NCI-H2196 treated with DMSO at 0.1 percent for 48 hours (cell line): ENCODE results near the gene RPS6KB1.
A peak's percentile ranks its signal among the peaks of the same experiment; 100 is the strongest.
"Not testable (repeated sequence)": the region's sequence is repeated elsewhere in the genome, so short reads cannot be mapped to it uniquely, and the experiment has no call there.

ENCODE experiments used
- DNase-seq: peaks from one replicate; lab custom pipeline; 2025; ENCODE audit not compliant: unreplicated experiment; lab: John Stamatoyannopoulos, UW

Gene RPS6KB1

GRCh38 chr17:59892924-59893675 is at the start of gene RPS6KB1, which contains the start of gene TUBD1:
Gene RPS6KB1, plus strand, starts transcription at chr17:59893121. Its CDS starts 64 bp downstream, at chr17:59893185.
Gene TUBD1, minus strand, starts transcription at chr17:59892943. Its CDS starts 1,941 bp downstream, at chr17:59891002.
- peak; percentile 99 for DNase-seq

DNA sequence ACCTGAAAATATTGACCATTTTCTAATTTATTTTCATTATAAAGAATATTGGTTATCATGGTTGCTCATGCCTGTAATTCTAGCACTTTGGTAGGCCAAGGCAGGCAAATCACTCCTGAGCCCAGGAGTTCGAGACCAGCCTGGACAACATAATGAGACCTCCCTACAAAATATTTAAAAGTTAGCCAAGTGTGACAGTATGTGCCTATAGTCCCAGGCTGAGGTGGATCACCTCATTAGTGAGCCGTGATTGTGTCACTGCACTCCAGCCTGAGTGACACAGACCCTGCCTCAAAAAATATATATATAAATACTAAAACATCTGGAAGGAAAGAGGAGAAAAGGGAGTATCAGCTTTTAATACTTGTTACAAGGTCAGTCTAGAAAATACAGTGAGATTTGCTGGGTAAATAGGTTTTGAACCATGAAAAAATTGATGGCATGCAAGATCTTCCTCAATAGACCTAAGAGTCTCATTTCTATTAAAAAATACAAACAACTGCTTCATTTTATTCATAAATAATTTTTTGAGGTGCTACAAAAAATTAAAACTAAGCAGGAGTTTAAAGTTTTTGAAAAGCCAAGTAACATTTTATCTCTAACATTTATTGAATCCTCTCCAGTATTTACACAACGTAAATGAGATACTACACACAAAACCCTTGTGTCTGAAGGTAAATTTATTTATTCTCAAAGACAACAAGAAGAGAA is 47.9 kb upstream of the RPS6KB1 start:
- DNase-seq: no peak

- peak; percentile 91 for DNase-seq
Measured at GRCh38 chr17:59845595-59846393, 47.1 kb upstream of the RPS6KB1 start.

GRCh38 chr17:59846394-59847165 is 46.3 kb upstream of the RPS6KB1 start:
- DNase-seq: peak; percentile 86

GRCh38 chr17:59848385-59848668 is 44.6 kb upstream of the RPS6KB1 start:
- no peak for DNase-seq

DNA sequence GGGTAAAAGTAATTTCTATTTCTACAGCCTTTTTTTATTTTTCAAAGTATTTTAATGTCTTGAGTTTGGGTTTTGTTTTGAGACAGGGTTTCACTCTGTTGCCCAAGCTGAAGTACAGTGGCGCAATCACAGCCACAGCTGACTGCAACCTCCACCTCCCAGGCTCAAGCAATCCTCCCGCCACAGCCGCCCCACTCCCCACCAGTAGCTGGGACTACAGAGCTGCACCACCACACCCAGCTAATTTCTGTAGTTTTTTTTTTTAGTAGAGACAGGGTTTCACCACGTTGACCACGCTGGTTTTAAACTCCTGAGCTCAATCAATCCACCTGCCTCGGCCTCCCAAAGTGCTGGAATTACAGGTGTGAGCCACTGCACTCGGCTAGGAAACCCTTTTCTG is 44.1 kb upstream of the RPS6KB1 start:
- DNase-seq: no peak

- DNase-seq: not testable (repeated sequence)
Measured at GRCh38 chr17:59850311-59850710, 42.6 kb upstream of the RPS6KB1 start.

DNA sequence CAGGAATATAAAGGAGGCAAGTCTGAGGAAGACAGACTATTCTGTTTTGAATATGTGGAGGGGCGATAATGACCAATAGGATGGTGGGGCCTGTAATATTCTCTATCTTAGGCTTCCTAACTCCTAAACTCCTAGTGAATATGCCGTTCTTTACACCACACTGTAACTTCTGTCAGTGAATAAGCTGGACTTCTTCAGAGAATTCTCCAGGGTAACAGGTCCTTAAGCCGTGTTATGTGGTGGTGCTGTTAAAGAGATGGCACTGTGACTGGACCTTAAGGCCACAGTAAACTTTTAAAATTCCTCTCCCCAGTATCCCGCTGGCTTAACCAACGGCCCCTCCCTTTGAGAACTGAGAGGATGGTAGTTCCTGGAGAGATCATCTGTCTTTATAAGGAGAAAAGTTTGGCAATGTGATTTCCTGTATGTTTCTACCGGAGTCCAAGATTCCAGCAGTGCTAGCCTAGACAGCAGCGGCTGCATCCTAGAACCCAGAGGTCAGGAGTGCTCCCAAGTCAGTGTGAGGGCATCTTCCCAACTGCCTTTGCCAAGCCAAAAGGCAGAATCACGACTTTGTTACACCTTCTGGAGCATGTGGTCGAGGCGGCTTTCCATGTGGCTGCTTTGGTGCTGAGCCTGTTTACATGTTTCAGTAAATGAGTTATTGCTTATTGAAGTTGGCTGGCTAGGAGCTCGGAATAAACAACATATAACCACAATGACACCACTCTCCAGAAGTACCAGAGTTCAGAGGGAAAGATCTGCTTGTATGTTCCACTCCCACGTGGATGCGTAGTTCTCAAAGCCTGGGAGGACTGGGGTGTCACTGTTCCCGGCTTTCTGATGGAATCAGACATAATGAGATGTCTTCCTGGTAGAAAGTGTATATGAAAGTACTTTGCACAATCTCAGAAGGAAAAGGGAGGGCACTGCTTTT is 41.2 kb upstream of the RPS6KB1 start:
- DNase-seq: no peak

DNA sequence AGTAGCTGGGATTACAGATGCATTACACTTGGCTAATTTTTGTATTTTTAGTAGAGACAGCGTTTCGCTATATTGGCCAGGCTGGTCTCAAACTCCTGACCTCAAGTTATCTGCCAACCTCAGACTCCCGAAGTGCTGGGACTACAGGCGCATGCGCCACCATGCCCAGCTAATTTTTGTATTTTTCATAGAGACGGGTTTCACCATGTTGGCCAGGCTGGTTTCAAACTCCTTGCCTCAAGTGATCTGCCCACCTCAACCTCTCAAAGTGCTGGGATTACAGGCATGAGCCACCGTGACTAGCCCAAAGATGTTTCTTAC is 40.1 kb upstream of the RPS6KB1 start:
- not testable (repeated sequence) for DNase-seq

DNA sequence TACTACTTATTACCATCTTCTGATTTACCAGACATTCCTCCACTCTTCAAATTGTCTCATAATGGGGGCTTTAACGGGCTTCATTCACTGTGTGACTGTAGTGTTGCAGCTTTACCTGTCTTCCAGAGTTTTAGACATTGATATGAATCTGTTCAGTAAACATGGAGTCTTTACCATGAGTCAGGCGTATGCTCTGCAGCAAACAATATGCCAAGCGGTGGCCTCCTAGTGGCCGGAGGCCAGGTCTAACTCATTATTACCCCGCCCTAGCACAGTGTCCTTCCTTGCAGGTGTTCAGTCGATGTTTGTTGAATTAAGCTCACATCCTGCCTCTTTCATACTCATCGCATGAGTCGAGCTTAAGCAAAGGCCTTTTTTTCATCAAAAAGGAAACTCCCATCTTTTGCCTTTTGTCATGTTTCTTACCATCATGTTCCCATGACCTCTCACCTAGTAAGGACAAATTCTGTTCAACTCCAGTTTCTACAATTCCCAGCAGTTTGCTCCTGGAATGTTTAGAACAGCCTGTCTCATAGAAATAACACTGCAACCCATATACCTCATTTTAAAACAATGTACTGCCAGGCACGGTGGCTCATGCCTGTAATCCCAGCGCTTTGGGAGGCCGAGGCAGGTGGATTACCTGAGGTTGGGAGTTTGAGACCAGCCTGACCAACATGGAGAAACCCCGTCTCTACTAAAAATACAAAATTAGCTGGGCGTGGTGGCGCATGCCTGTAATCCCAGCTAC is 39.6 kb upstream of the RPS6KB1 start:
- peak; percentile 74 for DNase-seq

DNA sequence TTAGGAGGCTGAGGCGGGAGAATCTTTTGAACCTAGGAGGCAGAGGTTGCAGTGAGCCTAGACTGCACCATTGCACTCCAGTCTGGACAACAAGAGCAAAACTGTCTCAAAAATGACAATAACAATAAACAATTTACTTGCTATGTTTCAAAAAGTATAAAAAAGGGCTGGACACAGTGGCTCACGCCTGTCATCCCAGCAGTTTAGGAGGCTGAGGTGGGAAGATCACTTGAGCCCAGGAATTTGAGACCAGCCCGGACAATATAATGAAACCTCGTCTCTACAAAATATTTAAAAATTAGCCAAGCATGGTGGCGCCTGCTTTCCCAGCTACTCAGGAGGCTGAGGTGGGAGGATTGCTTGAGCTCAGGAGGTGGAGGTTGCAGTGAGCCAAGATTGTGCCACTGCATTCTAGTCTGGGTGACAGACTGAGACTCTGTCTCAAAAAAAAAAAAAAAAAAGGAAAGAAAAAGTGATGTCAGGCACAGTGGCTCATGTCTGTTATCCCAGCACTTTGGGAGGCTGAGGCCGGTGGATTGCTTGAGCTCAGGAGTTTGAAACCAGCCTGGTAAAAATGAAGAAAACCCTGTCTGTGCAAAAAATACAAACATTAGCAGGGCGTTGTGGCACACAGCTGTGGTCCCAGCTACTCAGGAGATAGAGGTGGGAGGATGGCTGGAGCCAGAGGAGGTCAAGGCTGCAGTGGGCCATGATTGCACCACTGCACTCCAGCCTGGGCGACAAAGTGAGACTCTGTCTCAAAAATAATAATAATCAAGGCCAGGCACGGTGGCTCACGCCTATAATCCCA is 38.8 kb upstream of the RPS6KB1 start:
- not testable (repeated sequence) for DNase-seq

- no peak for DNase-seq
Measured at GRCh38 chr17:59856859-59857794, 35.8 kb upstream of the RPS6KB1 start.

- no peak for DNase-seq
Measured at GRCh38 chr17:59858167-59858816, 34.6 kb upstream of the RPS6KB1 start.

DNA sequence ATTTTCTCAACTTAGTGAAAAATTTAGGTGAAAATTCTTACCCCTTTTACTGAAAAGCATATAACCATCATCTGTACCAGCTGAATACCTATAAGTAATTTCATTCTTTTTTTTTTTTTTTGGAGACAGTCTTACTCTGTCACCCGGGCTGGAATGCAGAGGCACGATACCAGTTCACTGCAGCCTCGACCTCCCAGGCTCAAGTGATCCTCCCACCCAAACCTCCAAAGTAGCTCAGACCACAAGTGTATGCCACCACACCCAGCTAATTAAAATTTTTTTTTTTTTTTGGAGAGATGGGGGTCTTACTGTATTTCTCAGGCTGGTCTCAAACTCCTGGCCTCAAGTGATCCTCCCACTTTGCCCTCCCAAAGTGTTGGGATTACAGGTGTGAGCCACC is 34.0 kb upstream of the RPS6KB1 start:
- no peak for DNase-seq

GRCh38 chr17:59859444-59860025 is 33.4 kb upstream of the RPS6KB1 start:
- DNase-seq: no peak

DNA sequence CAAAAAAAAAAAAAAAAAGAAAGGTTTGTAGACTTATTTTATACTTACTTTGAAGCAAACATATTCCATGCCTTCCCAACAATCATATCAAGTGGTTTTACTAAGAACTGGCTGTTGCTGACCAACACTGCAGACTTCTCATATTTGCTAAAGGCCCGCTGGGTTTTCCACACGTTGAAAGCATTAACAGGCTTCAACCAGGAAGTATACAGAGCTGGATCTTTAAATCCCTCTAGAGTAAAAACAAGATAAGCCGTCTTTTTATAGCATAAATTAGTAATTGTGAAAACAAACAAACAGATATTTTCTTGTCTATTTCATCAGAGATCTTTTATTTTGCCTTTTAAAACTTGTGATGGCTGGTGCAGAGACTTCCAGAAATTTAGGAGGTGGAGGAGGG is 29.3 kb upstream of the RPS6KB1 start:
- no peak for DNase-seq

GRCh38 chr17:59869941-59870218 is 23.0 kb upstream of the RPS6KB1 start:
- no peak for DNase-seq
